Tibial nerve (tissue), 4 donors: ENCODE results near the gene PTPRM.

Source experiments
- EP300 ChIP-seq, 2 donors: sonication (generic); formaldehyde crosslinking; IDR thresholded peaks; one replicate each; pipeline ENCODE4 v1.6.1; 2017; ENCODE audit warnings: antibody characterized with exemption in 2 of 2, mild to moderate bottlenecking in 1 of 2
- POLR2A ChIP-seq, 2 donors: fragments of 450-650 bp; IDR thresholded peaks; one replicate each; pipeline ENCODE4 v1.6.1; 2017; ENCODE audit warnings: antibody characterized with exemption in 2 of 2, mild to moderate bottlenecking in 2 of 2, moderate library complexity in 2 of 2
- TF ChIP-seq, protein P1 (sequence below), 5 experiments: fragments of 200-600 bp in 3 of 5; fragments of 450-650 bp in 2 of 5; sonication (generic) in 3 of 5; IDR thresholded peaks; one replicate each; pipeline ENCODE4 v1.5.1; 2016 to 2019; ENCODE audit warnings: antibody characterized with exemption in 5 of 5, mild to moderate bottlenecking in 3 of 5, moderate library complexity in 2 of 5

DNA sequence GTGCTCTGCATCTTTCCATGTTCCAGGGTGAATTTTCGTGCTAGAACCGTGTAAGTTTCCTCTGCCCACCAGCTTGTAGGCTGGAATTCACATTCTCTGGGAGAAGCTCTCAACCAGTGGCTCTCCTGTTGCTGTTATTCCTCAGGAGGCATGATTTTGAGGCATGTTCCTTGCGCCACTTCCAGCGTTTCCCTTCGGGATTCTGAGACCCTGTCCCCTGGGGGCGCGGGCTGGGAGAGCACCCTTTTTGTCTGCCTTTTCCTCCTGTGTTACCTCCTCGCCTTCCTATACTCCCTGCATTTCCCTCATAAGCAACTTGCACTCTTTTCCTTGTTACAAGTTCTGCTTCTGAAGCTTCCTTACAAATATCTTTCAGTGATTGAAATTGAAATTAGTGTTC is 156.4 kb downstream of the PTPRM start:
- TF ChIP-seq, protein P1, sequence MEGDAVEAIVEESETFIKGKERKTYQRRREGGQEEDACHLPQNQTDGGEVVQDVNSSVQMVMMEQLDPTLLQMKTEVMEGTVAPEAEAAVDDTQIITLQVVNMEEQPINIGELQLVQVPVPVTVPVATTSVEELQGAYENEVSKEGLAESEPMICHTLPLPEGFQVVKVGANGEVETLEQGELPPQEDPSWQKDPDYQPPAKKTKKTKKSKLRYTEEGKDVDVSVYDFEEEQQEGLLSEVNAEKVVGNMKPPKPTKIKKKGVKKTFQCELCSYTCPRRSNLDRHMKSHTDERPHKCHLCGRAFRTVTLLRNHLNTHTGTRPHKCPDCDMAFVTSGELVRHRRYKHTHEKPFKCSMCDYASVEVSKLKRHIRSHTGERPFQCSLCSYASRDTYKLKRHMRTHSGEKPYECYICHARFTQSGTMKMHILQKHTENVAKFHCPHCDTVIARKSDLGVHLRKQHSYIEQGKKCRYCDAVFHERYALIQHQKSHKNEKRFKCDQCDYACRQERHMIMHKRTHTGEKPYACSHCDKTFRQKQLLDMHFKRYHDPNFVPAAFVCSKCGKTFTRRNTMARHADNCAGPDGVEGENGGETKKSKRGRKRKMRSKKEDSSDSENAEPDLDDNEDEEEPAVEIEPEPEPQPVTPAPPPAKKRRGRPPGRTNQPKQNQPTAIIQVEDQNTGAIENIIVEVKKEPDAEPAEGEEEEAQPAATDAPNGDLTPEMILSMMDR (IDR thresholded peaks at IDR 0.05), result no peak
- TF ChIP-seq POLR2A (IDR thresholded peaks at IDR 0.05) (no peak), EP300 (IDR thresholded peaks at IDR 0.05) (no peak)
